ENCODE data around the gene IL4. TPM values are rescaled to one million over a fixed set of nuclear protein-coding genes. Genes with fewer than 3 reads are reported as not detected.

The IL4 gene
- total and polyA plus RNA-seq, 2 of the 13 experiments (the other 11 are each of a cell fraction or from before 2014, with no cell fraction given): not detected

GRCh38 chr5:132648355-132648754 lies 25.4 kb upstream of the IL4 start:
- intact Hi-C loops (cut with micrococcal nuclease; ENCODE audit: unreplicated experiment) (no loop called here), in situ Hi-C loops (cut with HindIII; ENCODE audit: extremely low pct_ligation_motif_present, low pct_unique_long_range_greater_than_20kb) (no loop called here)
- no peak for TF ChIP-seq ZNF207 (IDR thresholded peaks at IDR 0.05; ENCODE audit: borderline replicate concordance)
- TF ChIP-seq AGO1 (IDR thresholded peaks at IDR 0.05; ENCODE audit: low read depth, low read length, poor library complexity, severe bottlenecking): no peak
- TF ChIP-seq ZNF569 (CRISPR knock-in tag; IDR thresholded peaks at IDR 0.05; ENCODE audit: borderline replicate concordance): no peak
- no peak for TF ChIP-seq ZUFSP (CRISPR knock-in tag; IDR thresholded peaks at IDR 0.05; ENCODE audit: borderline replicate concordance)
- no peak for TF ChIP-seq ZNF580 (CRISPR knock-in tag; IDR thresholded peaks at IDR 0.05; ENCODE audit: borderline replicate concordance, low read depth)
- TF ChIP-seq GRHL1 (CRISPR knock-in tag; conservative IDR thresholded peaks at IDR 0.05): no peak
- TF ChIP-seq NFYB (CRISPR knock-in tag; IDR thresholded peaks at IDR 0.05): no peak
- TF ChIP-seq JDP2 (CRISPR knock-in tag; IDR thresholded peaks at IDR 0.05; ENCODE audit: borderline replicate concordance): no peak
- peaks cover 0 to under 1% of the 10 kb centered on the region in 2 experiments; a peak in 2 of 5 replicates for H3K36me3 ChIP-seq (replicated peaks in 1 of 2; ENCODE audit: control insufficient read depth in 1 of 2, insufficient read depth in 2 of 2, low read length in 2 of 2)
- H3K27me3 ChIP-seq (ENCODE audit: control insufficient read depth in 1 of 2, insufficient read depth in 2 of 2, low read length in 2 of 2): no peaks in the 10 kb centered on the region
- DNase-seq (ENCODE audit: low spot score): no peak
- no peak overlapping the region for H3K4me3 ChIP-seq (replicated peaks in 1 of 3; ENCODE audit: insufficient read depth in 1 of 3, low read depth in 2 of 3, low read length in 3 of 3)
- no peak overlapping the region for H3K4me2 ChIP-seq (ENCODE audit: low read depth, low read length)
- no peak for ATAC-seq
- H2AFZ ChIP-seq (ENCODE audit: low read length): no peak overlapping the region
- CTCF ChIA-PET (ENCODE audit: low intra/inter-chr PET ratio, low total read pairs): no interaction called here
- POLR2A ChIA-PET: no interaction called here
- no TSS peak for BruUV-seq (replicated peaks)
- WGBS (ENCODE audit: low lambda C conversion rate): 91% methylated on average over 1 of the region's 1 CpG
- peaks cover 18% of the 10 kb centered on the region for H3K4me1 ChIP-seq (ENCODE audit: insufficient read depth, low read length)
- H3K9ac ChIP-seq (ENCODE audit: insufficient read depth, low read depth, low read length): no peak overlapping the region
- H3K27ac ChIP-seq (ENCODE audit: extremely low read length, insufficient read depth, low read length): no peak overlapping the region
- H3K79me2 ChIP-seq (ENCODE audit: insufficient read depth, low read length): no peaks in the 10 kb centered on the region
- no peak for FAIRE-seq
- H3K9me3 ChIP-seq (ENCODE audit: low read length): peaks cover 10% of the 10 kb centered on the region; the same call in 1 of the 2 replicates
- H4K20me1 ChIP-seq (ENCODE audit: insufficient read depth, low read length): no peaks in the 10 kb centered on the region

Measured in HepG2 (cell line).